GM03348 (cell line): Measurements from ENCODE around the gene SORT1.
"Not testable (repeated sequence)": the region's sequence is repeated elsewhere in the genome, so short reads cannot be mapped to it uniquely, and the experiment has no call there.

ENCODE experiments used
- DNase-seq: peaks from one replicate; pipeline ENCODE4 v3.0.0; 2012; ENCODE audit warnings: low spot score

The SORT1 gene

GRCh38 chr1:109338608-109339007 is 59.1 kb downstream of the SORT1 start:
- DNase-seq = no peak

- no peak for DNase-seq
Measured at GRCh38 chr1:109338091-109338490, 59.6 kb downstream of the SORT1 start.

- DNase-seq = no peak
Measured at GRCh38 chr1:109335091-109335490, 62.6 kb downstream of the SORT1 start.

- DNase-seq = no peak
Measured at GRCh38 chr1:109331113-109331512, 66.6 kb downstream of the SORT1 start.

GRCh38 chr1:109327285-109327684 is 70.4 kb downstream of the SORT1 start:
- no peak for DNase-seq

GRCh38 chr1:109322974-109323373 is 74.7 kb downstream of the SORT1 start:
- no peak for DNase-seq

GRCh38 chr1:109319114-109319513 is 78.6 kb downstream of the SORT1 start:
- DNase-seq = no peak

GRCh38 chr1:109316506-109316905 is 81.2 kb downstream of the SORT1 start:
- no peak for DNase-seq

- DNase-seq = no peak
Measured at GRCh38 chr1:109315288-109315687, 82.4 kb downstream of the SORT1 start.

GRCh38 chr1:109314795-109315194 is 82.9 kb downstream of the SORT1 start:
- DNase-seq = no peak

- no peak for DNase-seq
Measured at GRCh38 chr1:109312978-109313775, 84.5 kb downstream of the SORT1 start.

GRCh38 chr1:109312246-109312645 is 85.5 kb downstream of the SORT1 start:
- no peak for DNase-seq

- DNase-seq = no peak
Measured at GRCh38 chr1:109309347-109309746, 88.4 kb downstream of the SORT1 start.

- no peak for DNase-seq
Measured at GRCh38 chr1:109307274-109308021, 90.3 kb downstream of the SORT1 start.

- no peak for DNase-seq
Measured at GRCh38 chr1:109306832-109307273, 90.9 kb downstream of the SORT1 start, which contains the start of gene MYBPHL. Gene MYBPHL (minus strand): TSS chr1:109307011. CDS start chr1:109306991, 20 bp downstream.

- not testable (repeated sequence) for DNase-seq
Measured at GRCh38 chr1:109305991-109306390, 91.7 kb downstream of the SORT1 start.

GRCh38 chr1:109304226-109304920 is 93.3 kb downstream of the SORT1 start:
- no peak for DNase-seq

GRCh38 chr1:109301874-109302273 is 95.8 kb downstream of the SORT1 start:
- DNase-seq = no peak

GRCh38 chr1:109300650-109301151 is 97.0 kb downstream of the SORT1 start:
- no peak for DNase-seq

GRCh38 chr1:109299558-109300343 is 98.0 kb downstream of the SORT1 start:
- no peak for DNase-seq
